Neutrophil (primary cell): ENCODE data around the gene TMEM270.

Experiments
- H3K27ac ChIP-seq: fragments of 200-600 bp; sonication (generic); 2 replicates; pipeline ENCODE4 v1.5.1; 2016; ENCODE audit warnings: mild to moderate bottlenecking, moderate library complexity
- H3K27me3 ChIP-seq: fragments of 200-600 bp; sonication (generic); 2 replicates; pipeline ENCODE4 v1.6.0; 2016; ENCODE audit warnings: mild to moderate bottlenecking
- H3K36me3 ChIP-seq: fragments of 200-600 bp; sonication (generic); 2 replicates; pipeline ENCODE4 v1.5.1; 2017
- H3K4me1 ChIP-seq, 2 experiments: fragments of 200-600 bp in 1 of 2; sonication (generic) in 1 of 2; 1 replicate in 1 of 2; 2 replicates in 1 of 2; pipeline versions ENCODE4 v1.5.1 to v1.6.1; 2013 to 2016; ENCODE audit warnings: low read depth in 1 of 2, low read length in 1 of 2, mild to moderate bottlenecking in 1 of 2, moderate library complexity in 1 of 2; ENCODE audit not compliant: control insufficient read depth in 1 of 2, insufficient read depth in 1 of 2
- H3K4me3 ChIP-seq, 2 experiments: fragments of 200-600 bp in 1 of 2; sonication (generic) in 1 of 2; 1 replicate in 1 of 2; 2 replicates in 1 of 2; pipeline ENCODE4 v1.5.1; 2013 to 2016; ENCODE audit warnings: low read depth in 1 of 2, low read length in 1 of 2, mild to moderate bottlenecking in 1 of 2, moderate library complexity in 1 of 2
- H3K9me3 ChIP-seq: fragments of 200-600 bp; sonication (generic); 2 replicates; pipeline ENCODE4 v1.5.1; 2016
- CTCF ChIP-seq: fragments of 200-600 bp; sonication (generic); IDR thresholded peaks from 2 replicates; pipeline ENCODE4 v1.5.1; 2016; ENCODE audit warnings: antibody characterized with exemption

The TMEM270 gene

GRCh38 chr7:73900286-73900685, 39.3 kb downstream of the TMEM270 start:
- Histone ChIP-seq H3K36me3 (no peaks in the 10 kb centered on the region), H3K27ac (no peak overlapping the region), H3K4me3 (no peak overlapping the region), H3K27me3 (no peaks in the 10 kb centered on the region), H3K4me1 (no peaks in the 10 kb centered on the region), H3K9me3 (no peaks in the 10 kb centered on the region)
- TF ChIP-seq CTCF: no peak

GRCh38 chr7:73901231-73901822, 40.4 kb downstream of the TMEM270 start:
- no peaks in the 10 kb centered on the region for H3K27me3 ChIP-seq
- H3K9me3 ChIP-seq: no peaks in the 10 kb centered on the region
- H3K4me1 ChIP-seq: no peaks in the 10 kb centered on the region
- no peak for TF ChIP-seq CTCF
- H3K4me3 ChIP-seq: no peak overlapping the region
- no peaks in the 10 kb centered on the region for H3K36me3 ChIP-seq
- no peak overlapping the region for H3K27ac ChIP-seq

GRCh38 chr7:73901823-73902597, 41.1 kb downstream of the TMEM270 start:
- H3K27me3 ChIP-seq: no peaks in the 10 kb centered on the region
- no peaks in the 10 kb centered on the region for H3K4me1 ChIP-seq
- no peak overlapping the region for H3K27ac ChIP-seq
- no peak for TF ChIP-seq CTCF
- H3K36me3 ChIP-seq: no peaks in the 10 kb centered on the region
- H3K9me3 ChIP-seq: no peaks in the 10 kb centered on the region
- H3K4me3 ChIP-seq: no peak overlapping the region

- H3K27ac ChIP-seq: no peak overlapping the region
- TF ChIP-seq CTCF: no peak
- no peaks in the 10 kb centered on the region for H3K4me1 ChIP-seq
Observed at GRCh38 chr7:73903321-73904218, 42.6 kb downstream of the TMEM270 start.

GRCh38 chr7:73904219-73905137, 43.5 kb downstream of the TMEM270 start:
- Histone ChIP-seq H3K27ac (no peak overlapping the region), H3K9me3 (no peaks in the 10 kb centered on the region), H3K27me3 (no peaks in the 10 kb centered on the region), H3K4me3 (no peak overlapping the region), H3K36me3 (no peaks in the 10 kb centered on the region), H3K4me1 (no peaks in the 10 kb centered on the region)
- no peak for TF ChIP-seq CTCF

More at GRCh38 chr7:73903321-73904218, 42.6 kb downstream of the TMEM270 start:
- H3K27me3 ChIP-seq: no peaks in the 10 kb centered on the region
- H3K9me3 ChIP-seq: no peaks in the 10 kb centered on the region
- H3K4me3 ChIP-seq: no peak overlapping the region
- no peaks in the 10 kb centered on the region for H3K36me3 ChIP-seq
